NT2/D1 (cell line): ENCODE measurements around the gene TPP2.

Source experiments
- SUZ12 ChIP-seq: IDR thresholded peaks from 2 replicates; pipeline ENCODE4 v1.6.1; 2011; ENCODE audit not compliant: insufficient read length, insufficient read depth; ENCODE audit errors: extremely low read depth
- YY1 ChIP-seq: IDR thresholded peaks from 2 replicates; pipeline ENCODE4 v1.6.1; 2011; ENCODE audit not compliant: insufficient read length, insufficient read depth
- ZNF274 ChIP-seq: IDR thresholded peaks from 2 replicates; pipeline ENCODE4 v1.6.1; 2011; ENCODE audit warnings: mild to moderate bottlenecking, low read depth, low read length

DNA sequence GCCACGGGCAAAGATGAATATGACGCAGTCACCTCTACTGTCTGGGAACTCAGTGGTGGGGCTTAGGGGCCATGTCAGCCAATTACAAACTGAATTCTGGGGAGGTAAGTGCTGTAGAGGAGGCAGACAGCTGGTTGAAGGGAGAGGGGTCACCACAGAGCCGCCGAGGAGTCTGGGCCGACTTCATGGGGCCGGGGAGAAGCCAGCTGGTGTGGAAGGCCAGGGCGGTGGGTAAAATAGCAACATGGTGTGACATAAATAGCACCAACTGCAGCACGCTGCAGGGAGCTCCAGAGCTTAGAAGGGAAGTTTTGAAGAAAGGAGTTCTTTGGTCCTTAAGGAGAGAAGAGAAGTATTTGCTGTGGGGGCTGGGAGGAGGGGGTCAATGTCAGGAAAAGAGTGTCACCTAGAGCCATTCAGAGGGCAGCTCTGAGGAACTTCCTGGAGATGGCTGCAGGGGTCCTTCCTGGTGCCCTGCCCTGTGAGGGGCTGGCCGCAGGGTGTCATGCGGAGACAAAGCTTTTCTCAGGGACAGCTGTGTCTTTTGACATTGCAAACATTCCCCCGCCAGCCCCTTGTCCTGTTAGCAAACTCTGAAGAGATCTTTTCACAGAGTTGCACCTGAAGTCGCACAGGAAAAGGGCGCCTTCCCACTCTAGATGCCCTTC, 91.7 kb downstream of the TPP2 start:
- TF ChIP-seq YY1 (no peak), SUZ12 (no peak), ZNF274 (no peak)
